Erythroblast (primary cell): ENCODE data around the gene INSM2.

ENCODE experiments used
- DNase-seq, 2 experiments: peaks; one replicate each; lab custom pipeline; 2025; lab: John Stamatoyannopoulos, UW
- GATA1 ChIP-seq: IDR thresholded peaks from 2 replicates; pipeline ENCODE4 v1.6.1; 2011; ENCODE audit warnings: low read depth, mild to moderate bottlenecking, control low read depth, low read length, moderate library complexity
- POLR2A ChIP-seq: IDR thresholded peaks from 2 replicates; pipeline ENCODE4 v1.6.1; 2011; ENCODE audit warnings: mild to moderate bottlenecking, low read length

The INSM2 gene

DNA sequence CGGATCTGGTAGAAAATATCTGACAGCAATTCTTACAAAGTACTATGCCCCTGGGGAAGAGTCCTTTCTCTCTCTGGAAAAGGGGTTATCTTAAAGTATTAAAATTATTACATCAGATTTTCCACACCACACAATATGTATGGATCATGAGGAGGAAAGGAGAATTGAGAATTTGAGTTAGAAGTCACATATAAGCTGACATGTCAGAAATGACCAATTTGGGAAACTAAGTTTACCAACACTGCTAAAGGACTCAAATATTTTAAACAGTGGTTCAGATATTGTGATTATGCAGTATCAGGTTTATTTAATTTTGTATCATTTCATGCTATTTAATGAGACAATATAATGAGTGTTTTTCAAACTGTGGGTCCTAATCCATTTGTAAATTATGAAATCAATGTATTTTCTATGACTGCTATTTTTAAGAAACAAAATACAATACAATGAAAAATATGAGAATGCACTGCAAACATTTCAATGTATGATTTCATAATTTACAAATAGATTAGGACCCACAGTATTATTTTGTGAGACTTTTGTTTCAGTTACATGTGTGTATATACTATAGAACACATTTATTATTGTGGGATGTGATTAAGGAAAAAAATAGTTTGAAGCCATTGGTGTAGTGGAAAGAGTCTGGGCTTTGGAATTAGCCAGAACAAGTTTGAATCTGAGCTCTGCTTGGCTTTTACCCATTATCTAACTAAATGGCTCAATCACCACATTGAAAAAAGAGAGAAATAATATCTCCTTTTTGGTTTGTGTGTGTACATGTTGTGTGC, 1.8 kb upstream of the INSM2 start:
- no peak for TF ChIP-seq GATA1
- TF ChIP-seq POLR2A = no peak
- no peak for DNase-seq

DNA sequence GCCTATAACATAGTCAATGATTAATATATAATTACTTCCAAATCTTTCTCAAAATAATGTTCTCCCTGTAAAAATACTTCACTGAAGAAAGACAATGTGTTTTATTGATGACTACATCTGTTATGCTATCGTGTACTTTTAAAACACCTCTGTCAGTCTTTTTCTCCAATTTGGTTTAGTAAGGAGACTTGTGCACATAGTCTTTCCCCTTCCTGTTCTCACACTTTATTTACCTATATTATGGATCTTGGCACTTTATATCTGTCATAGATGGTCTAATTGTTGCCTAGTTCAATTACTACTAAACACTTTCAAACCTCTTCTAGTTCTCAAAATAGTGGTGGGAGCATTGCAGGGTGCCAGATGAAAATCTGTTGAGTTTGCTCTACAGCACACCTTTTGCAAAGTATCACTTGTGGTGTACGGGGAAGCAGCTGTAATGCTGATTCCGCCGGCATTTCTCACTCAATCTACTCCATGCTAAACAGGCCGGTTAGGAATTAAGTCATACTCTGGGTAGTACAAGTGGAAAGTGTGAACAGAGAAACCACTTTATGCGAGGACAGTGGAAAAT, 1.1 kb upstream of the INSM2 start:
- TF ChIP-seq GATA1 (no peak), POLR2A (no peak)
- no peak for DNase-seq

GRCh38 chr14:35534208-35534872, 376 bp downstream of the INSM2 start:
- peak; percentile 45 to 47 for DNase-seq
- TF ChIP-seq GATA1 (no peak), POLR2A (no peak)

DNA sequence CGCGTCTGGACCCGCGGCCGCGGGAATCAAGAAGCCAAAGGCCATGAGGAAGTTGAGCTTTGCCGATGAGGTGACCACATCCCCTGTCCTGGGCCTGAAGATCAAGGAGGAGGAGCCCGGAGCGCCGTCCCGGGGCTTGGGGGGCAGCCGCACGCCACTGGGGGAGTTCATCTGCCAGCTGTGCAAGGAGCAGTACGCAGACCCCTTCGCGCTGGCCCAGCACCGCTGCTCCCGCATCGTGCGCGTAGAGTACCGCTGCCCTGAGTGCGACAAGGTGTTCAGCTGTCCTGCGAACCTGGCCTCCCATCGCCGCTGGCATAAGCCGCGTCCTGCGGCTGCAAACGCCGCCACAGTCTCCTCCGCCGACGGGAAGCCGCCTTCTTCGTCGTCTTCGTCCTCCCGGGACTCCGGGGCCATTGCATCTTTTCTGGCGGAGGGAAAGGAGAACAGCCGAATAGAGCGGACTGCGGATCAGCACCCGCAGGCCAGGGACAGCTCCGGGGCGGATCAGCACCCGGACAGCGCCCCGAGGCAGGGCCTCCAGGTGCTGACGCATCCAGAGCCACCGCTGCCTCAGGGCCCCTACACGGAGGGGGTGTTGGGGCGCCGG, 1.0 kb downstream of the INSM2 start:
- peak; percentile 73 for DNase-seq
- no peak for TF ChIP-seq GATA1
- TF ChIP-seq POLR2A = no peak

DNA sequence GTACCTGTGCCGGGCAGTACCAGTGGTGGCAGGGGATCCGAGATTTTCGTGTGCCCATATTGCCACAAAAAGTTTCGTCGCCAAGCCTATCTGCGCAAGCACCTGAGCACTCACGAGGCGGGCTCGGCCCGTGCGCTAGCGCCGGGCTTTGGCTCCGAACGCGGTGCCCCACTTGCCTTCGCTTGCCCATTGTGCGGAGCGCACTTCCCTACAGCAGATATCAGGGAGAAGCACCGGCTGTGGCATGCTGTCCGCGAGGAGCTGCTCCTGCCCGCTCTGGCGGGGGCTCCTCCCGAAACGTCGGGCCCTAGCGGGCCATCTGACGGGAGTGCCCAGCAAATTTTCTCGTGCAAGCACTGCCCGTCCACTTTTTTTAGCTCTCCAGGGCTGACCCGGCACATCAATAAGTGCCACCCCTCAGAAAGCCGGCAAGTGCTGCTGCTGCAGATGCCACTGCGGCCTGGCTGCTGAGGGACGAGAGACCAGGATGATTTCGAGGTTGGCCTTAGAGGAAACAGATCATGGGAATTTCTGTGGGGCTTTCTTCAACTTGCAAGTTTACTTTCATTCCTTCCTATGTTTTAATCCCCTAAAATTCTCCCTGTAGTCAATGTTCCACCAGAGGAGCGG, 1.6 kb downstream of the INSM2 start:
- DNase-seq = no peak
- no peak for TF ChIP-seq GATA1
- TF ChIP-seq POLR2A = no peak

DNA sequence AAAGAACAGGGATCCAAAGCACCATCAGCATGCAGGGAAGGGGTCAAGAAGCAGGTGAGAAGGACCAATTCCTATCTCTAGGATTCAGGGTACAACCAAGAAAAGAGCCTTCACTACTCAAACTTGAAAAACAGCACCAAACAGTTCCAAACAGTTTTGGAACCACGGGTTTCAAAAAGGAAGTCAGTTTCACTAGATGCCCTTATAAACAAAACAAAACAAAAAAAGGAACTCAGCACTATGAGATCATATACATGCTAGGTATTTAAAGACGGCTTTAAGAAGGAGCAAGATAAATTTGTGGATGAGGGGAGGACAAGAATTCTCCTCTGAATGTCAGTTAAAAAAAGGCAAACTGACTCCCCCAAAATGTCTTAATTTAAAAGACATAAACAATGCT, 6.0 kb downstream of the INSM2 start:
- DNase-seq = no peak
- no peak for TF ChIP-seq POLR2A
- no peak for TF ChIP-seq GATA1

- TF ChIP-seq POLR2A (no peak), GATA1 (no peak)
- DNase-seq = no peak
These were observed 9.0 kb downstream of the INSM2 start for GRCh38 chr14:35543006-35543405.

GRCh38 chr14:35549551-35549950, 15.6 kb downstream of the INSM2 start:
- DNase-seq = no peak
- TF ChIP-seq GATA1 (no peak), POLR2A (no peak)

DNA sequence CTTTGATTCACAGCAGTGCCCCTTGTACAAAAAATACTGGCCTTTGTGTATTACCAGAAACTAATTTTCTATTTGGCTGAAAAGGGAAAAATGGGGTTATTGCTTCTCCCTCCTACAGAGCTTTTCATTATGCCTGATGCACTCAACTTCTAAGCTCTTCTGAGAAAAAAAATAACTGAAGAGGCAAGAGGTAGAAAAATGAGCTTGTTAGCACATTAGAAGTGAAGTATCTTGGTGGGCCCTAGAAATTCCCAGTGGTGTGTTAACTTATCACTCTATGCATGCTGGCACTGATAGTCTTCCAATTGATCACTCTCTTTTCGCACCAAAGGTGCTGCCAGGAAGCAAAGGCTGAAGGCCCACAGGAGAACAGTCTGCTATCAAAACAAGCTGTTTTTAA, 17.1 kb downstream of the INSM2 start:
- TF ChIP-seq POLR2A (no peak), GATA1 (no peak)
- no peak for DNase-seq

DNA sequence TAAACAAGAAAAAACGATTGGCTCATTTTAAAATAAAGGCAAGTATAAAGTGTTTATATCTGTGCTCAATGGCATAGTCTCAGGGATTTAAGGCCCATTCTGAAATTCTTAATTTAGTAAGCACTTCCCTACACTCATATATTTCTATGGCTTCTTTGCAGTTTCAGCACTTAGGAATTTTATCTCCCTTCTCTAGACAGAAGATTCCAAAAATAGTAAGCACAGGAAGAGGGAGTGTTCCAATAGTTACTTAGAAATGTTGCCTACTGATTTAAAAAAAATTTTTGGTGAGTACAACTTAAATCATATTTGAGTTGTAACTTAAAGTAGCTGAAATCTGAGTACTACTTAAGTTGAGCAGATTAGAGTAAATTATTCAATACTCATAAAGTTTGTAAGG, 19.8 kb downstream of the INSM2 start:
- no peak for DNase-seq
- TF ChIP-seq GATA1 (no peak), POLR2A (no peak)

GRCh38 chr14:35556548-35556947, 22.6 kb downstream of the INSM2 start:
- no peak for TF ChIP-seq POLR2A
- no peak for TF ChIP-seq GATA1
- no peak for DNase-seq

DNA sequence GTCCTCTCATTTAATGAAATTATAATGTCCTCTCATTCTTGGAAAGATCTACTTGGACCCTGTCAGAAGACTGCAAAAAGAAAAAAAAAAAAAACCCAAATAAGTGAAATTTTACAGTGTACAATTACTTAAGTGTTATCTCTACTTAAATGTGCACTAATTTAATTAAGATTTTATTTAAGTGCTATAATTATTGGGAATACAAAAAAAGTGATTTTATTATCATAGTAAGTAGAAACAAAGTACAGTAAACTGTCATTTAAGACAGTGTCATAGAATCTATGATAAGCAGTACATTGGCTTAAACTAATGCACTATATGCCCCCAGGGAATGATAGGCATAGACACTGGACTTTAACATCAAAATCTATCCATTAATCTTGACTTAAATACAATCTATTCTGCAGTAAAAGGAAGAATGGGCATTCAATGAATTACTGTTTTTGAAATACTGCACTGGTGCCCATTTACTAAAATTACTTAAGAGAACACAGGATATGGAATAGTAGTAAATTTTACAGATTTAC, 23.3 kb downstream of the INSM2 start:
- TF ChIP-seq POLR2A = no peak
- TF ChIP-seq GATA1 = no peak
- DNase-seq = no peak

GRCh38 chr14:35558680-35559079, 24.7 kb downstream of the INSM2 start:
- peak in 1 of 2 experiments; percentile 58 for DNase-seq
- TF ChIP-seq GATA1 = no peak
- no peak for TF ChIP-seq POLR2A

GRCh38 chr14:35565871-35566464, 32.0 kb downstream of the INSM2 start:
- DNase-seq = no peak
- TF ChIP-seq GATA1 = no peak
- TF ChIP-seq POLR2A = no peak
